TTC549 (cell line): Measurements from ENCODE around the gene IDH3A.

Experiments used
- FAIRE-seq: peaks from 2 replicates; lab custom pipeline; 2012; peaks lifted over from hg19 to GRCh38; lab: Jason Lieb, UNC

Gene IDH3A

DNA sequence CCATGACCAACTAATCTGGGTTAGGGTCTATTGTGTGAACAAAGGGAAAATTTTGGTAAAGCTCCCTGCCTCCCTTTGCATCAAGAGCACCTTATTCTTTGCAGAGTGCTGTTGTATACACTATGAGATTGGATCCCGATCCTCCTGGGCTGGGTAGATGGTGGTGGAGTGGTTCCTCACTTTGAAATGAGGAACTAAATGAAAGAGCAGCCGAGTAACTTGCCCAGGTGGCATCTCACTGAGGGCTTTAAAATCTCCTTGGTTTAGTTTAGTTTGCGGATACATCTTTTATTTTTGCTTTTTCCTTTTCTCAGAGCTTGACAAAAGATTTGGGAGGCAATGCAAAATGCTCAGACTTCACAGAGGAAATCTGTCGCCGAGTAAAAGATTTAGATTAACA is 19.4 kb downstream of the IDH3A start:
- FAIRE-seq: no peak

- FAIRE-seq: no peak
Measured at GRCh38 chr15:78170848-78171773, 21.9 kb downstream of the IDH3A start.

DNA sequence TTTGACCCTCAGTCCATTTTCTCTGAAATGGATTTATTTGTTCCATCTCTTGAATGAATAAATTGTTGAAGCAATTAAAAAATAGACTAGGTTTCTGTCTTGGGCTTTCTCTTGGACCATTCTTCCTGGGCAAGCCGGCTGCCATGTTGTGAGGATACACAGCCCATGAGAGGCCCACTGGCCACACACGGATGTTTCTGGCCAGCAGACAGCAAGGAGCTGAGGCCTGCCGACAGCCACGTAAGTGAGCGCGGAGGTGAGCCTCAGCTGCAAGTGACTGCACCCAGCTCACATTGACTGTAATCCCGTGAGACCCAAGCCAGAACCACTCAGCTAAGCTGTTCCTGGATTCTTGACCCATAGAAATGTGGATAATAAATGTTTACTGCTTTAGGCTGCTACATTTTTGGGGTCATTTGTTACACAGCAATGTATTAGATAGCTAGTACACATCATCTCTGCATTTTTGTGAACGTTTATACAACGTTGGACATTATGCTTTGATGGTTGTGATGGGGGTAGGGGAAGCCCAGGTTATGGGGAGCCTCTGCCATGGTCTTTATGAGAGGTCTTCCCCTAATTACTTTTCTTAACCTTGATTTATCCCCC is 22.8 kb downstream of the IDH3A start:
- FAIRE-seq: no peak

DNA sequence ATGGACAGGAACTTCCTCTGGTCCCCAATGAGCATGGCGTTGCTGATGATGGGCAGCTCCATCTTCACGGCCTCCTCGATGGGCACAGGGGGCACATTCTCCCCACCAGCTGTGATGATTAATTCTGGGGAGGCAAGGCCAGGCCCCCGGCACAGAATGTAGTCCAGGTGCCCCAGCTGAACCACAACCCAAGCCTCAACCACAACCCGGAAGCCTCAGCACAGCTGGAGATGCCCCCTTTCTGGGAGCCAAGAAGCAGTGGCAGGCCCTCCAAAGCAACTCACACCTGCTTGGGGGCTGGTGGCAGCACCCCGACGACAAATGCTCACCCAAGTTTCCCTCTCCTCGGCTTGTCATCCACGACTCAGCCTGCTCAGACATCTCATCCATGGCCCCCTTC is 25.2 kb downstream of the IDH3A start:
- FAIRE-seq: no peak

DNA sequence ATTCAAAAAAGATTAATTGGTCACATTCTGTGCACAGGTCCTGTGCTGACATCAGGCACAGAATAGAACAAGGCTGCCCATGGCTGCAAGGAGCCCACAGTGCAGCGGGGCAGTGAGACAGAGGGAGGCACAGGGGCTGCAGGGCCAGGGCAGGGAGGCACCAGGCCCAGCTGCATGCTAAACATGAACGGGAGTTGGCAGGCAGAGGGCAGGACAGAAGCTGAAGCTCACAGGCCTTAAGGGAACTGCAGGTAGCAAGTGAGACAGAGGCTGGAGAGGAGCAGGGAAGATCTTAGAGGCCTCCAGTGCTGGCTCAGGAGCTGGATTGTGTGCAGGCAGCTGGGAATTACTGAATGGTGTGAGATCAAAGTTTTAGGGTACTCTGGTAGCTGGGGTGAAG is 26.2 kb downstream of the IDH3A start:
- no peak for FAIRE-seq

GRCh38 chr15:78177447-78177873 is 28.3 kb downstream of the IDH3A start:
- no peak for FAIRE-seq

DNA sequence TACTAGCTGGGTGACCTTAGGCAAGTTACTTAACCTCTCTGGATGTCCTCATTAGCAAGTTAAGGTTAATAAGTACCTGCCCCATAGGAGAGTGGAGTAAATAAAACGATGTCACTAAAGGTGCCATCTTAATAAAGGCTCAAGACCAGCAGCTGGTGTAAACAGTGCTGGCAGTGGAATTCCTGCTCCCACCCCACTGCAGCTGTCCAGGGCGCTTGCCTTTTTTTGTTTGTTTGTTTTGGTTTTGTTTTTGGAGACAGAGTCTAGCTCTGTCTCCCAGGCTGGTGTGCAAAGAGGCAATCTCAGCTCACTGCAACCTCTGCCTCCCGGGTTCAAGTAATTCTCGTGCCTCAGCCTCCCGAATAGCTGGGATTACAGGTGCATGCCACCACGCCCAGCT is 28.9 kb downstream of the IDH3A start:
- no peak for FAIRE-seq

- no peak for FAIRE-seq
Measured at GRCh38 chr15:78179286-78179840, 30.2 kb downstream of the IDH3A start.

DNA sequence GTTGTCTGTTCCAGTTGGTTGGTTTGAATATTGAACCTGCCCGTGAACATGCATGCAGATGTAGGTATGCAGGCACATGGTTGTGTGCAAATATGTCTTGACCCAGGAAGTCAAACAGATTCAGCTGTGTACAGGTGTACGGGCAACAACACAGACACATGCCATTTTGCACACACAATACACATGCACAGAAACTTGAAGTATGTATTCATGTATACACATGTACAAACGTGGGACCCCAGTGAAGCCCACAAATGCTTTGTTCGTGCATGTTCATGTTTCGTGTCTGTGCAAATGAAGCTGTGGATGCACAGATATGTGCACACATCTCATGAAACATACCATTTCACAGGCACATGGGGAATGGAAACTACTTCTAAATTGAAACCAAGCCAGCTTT is 30.7 kb downstream of the IDH3A start:
- FAIRE-seq: no peak

DNA sequence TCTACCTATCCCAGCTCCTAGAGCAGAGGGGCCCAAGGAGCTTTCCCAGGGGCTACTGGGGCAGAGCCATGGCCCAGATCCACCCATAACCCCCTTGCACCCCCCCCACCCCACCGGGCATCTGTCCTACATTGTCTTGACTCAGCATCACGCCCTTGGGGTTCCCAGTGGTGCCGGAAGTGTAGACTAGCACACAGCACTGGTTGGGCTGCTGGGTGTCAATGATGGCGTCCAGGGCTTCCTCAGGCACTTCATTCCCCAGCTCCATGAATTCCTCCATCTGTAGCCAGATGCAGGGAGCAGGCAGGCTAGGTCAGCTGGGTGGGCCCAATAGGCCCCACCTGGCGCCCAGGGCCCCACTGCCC is 33.2 kb downstream of the IDH3A start:
- no peak for FAIRE-seq

DNA sequence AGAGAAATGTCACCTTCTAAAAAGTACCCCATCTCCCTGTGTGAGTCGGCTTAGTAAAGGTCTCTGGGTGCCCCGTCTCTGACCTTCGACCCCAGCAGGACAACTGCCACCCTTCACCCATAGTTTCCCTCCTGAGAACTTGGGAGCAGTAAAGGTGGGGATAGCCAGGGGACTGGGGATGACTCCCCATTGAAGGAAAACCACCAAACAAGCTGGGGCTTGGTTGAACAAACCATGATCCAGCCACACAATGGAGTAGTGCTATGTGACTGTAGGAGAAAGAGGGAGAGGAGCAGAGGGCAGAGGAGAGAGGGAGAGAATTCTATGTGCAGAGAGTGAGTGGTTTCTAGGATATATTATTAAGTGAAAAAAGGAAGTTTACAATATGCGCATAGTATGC is 33.7 kb downstream of the IDH3A start:
- FAIRE-seq: no peak

- no peak for FAIRE-seq
Measured at GRCh38 chr15:78192826-78193594, 43.8 kb downstream of the IDH3A start.

DNA sequence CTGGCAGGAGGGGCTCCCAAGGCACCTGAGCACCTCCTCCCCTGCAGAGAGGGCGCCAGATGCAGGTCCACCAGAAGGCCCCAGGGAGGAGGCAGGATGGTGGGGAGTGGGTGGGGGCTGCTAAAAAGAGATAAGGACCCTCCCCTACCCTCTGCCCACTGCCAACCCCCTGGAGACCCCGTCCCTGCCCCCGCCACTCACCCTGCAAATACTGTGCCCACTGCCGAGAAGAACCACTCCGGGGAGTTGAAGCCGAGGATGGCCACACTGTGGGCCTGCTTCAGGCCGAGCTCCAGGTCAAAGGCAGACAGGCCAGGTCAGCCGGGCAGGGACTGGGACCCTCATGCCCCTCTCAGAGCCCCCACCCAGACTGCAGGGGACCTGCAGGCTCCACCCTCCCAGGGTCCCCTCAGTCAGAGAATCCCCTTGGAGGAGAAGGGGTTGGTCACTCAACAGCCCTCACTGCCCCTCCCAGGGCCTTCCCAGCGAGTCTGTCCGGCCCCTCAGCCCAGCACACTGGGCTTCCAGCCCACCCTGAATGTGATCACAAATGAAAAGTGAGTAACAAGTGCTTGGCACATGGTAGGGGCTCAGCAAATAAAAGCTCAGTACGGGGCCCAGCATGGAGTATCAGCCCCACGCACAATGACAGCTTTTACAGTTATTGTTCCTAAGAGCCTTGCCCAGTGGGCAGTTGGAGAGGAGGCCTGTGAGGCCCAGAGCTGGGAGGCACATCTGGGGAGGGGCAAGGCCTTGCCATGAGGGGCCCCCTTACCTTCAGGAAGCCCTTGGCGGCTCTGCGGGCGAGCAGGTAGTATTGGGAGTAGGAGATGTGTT is 44.8 kb downstream of the IDH3A start:
- FAIRE-seq: no peak

GRCh38 chr15:78194568-78194925 is 45.4 kb downstream of the IDH3A start:
- FAIRE-seq: no peak

GRCh38 chr15:78195735-78196201 is 46.6 kb downstream of the IDH3A start:
- FAIRE-seq: no peak

GRCh38 chr15:78197632-78198031 is 48.5 kb downstream of the IDH3A start:
- FAIRE-seq: no peak

DNA sequence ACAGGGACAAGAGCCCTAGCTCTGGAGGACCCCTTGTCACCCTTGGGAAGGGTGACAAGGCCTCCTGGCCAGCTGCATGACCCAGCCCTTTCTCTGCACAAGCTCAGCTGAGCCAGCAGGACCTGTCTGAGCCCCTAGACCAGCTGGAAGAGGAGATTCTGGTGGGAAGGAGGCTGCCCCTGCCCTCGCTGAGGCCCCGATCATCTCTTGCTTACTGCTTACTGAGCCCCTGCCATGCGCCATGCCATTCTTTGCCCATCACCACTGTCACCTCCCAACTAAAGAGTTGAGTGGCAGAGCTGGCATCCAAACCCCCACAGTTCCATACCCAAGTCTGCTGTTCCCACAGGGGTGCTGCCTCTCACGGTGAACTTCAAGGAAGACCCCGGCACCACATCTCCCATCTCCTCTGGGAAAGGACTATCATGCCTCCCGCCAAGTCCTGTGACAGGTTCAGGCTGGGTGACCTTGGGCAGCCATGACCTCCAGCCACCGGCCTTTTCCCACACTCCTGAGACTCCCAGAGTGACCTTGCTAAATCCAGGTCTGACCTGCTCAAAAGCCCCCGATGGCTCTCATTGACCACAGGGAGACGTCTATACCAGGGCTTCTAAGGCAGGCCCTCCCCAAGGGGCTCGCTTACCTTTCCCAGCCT is 51.2 kb downstream of the IDH3A start:
- no peak for FAIRE-seq

GRCh38 chr15:78201281-78202190 is 52.4 kb downstream of the IDH3A start:
- no peak for FAIRE-seq

- FAIRE-seq: no peak
Measured at GRCh38 chr15:78203346-78204225, 54.4 kb downstream of the IDH3A start.
